ENCODE data around the gene CSRNP3.

GRCh38 chr2:165621086-165621560 lies 151.6 kb downstream of the CSRNP3 start:
- TF ChIP-seq CTCF (optimal IDR thresholded peaks at IDR 0.05 in 1 of 3, IDR thresholded peaks at IDR 0.05 in 1 of 3, conservative IDR thresholded peaks at IDR 0.05 in 1 of 3; ENCODE audit: extremely low read depth in 1 of 3, insufficient read depth in 2 of 3, low read length in 3 of 3), result no peak
- no peak for TF ChIP-seq EZH2 (IDR thresholded peaks at IDR 0.05; ENCODE audit: low read length)
